Ishikawa (cell line): ENCODE data around the gene NOTCH3.

Experiments used
- CEBPB ChIP-seq: IDR thresholded peaks from 2 replicates; pipeline ENCODE4 v1.6.1; 2012
- EP300 ChIP-seq: IDR thresholded peaks from 2 replicates; pipeline ENCODE4 v1.6.1; 2012; ENCODE audit warnings: borderline replicate concordance
- FOXM1 ChIP-seq: IDR thresholded peaks from 2 replicates; pipeline ENCODE4 v1.6.1; 2012; ENCODE audit warnings: low read depth, borderline replicate concordance
- NFIC ChIP-seq: IDR thresholded peaks from 2 replicates; pipeline ENCODE4 v1.6.1; 2012
- RAD21 ChIP-seq: IDR thresholded peaks from 2 replicates; pipeline ENCODE4 v1.6.1; 2012; ENCODE audit warnings: low read depth
- TAF1 ChIP-seq: IDR thresholded peaks from 2 replicates; pipeline ENCODE4 v1.6.1; 2012; ENCODE audit warnings: low read depth, mild to moderate bottlenecking
- TCF12 ChIP-seq: IDR thresholded peaks from 2 replicates; pipeline ENCODE4 v1.6.1; 2012; ENCODE audit warnings: low read depth
- TEAD4 ChIP-seq: IDR thresholded peaks from 2 replicates; pipeline ENCODE4 v1.6.1; 2012
- YY1 ChIP-seq: IDR thresholded peaks from 2 replicates; pipeline ENCODE4 v1.6.1; 2012; ENCODE audit warnings: low read depth
- TF ChIP-seq, protein P1 (sequence below): IDR thresholded peaks from 2 replicates; pipeline ENCODE4 v1.6.1; 2012; ENCODE audit warnings: low read depth, mild to moderate bottlenecking
- TF ChIP-seq, protein P2 (sequence below): IDR thresholded peaks from 2 replicates; pipeline ENCODE4 v1.6.1; 2012

DNA sequence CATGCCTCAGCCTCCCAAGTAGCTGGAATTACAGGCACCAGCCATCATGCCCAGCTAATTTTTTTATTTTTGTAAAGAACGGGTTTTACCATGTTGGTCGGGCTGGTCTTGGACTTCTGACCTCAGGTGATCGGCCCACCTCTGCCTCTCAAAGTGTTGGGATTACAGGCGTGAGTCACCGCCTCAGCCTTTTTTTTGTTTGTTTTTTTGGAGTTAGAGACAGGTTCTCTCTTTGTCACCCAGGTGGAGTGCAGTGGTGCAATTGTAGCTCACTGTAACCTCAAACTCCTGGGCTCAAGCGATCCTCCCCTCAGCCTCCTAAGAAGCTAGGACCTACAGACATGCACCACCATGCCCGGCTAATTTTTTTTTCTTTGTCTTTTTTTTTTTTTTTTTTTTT is 15.6 kb upstream of the NOTCH3 start:
- TF ChIP-seq, protein P1, sequence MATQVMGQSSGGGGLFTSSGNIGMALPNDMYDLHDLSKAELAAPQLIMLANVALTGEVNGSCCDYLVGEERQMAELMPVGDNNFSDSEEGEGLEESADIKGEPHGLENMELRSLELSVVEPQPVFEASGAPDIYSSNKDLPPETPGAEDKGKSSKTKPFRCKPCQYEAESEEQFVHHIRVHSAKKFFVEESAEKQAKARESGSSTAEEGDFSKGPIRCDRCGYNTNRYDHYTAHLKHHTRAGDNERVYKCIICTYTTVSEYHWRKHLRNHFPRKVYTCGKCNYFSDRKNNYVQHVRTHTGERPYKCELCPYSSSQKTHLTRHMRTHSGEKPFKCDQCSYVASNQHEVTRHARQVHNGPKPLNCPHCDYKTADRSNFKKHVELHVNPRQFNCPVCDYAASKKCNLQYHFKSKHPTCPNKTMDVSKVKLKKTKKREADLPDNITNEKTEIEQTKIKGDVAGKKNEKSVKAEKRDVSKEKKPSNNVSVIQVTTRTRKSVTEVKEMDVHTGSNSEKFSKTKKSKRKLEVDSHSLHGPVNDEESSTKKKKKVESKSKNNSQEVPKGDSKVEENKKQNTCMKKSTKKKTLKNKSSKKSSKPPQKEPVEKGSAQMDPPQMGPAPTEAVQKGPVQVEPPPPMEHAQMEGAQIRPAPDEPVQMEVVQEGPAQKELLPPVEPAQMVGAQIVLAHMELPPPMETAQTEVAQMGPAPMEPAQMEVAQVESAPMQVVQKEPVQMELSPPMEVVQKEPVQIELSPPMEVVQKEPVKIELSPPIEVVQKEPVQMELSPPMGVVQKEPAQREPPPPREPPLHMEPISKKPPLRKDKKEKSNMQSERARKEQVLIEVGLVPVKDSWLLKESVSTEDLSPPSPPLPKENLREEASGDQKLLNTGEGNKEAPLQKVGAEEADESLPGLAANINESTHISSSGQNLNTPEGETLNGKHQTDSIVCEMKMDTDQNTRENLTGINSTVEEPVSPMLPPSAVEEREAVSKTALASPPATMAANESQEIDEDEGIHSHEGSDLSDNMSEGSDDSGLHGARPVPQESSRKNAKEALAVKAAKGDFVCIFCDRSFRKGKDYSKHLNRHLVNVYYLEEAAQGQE, result no peak
- no peak for TF ChIP-seq YY1
- no peak for TF ChIP-seq TCF12
- TF ChIP-seq EP300, result no peak
- TF ChIP-seq RAD21, result no peak
- TF ChIP-seq, protein P2, sequence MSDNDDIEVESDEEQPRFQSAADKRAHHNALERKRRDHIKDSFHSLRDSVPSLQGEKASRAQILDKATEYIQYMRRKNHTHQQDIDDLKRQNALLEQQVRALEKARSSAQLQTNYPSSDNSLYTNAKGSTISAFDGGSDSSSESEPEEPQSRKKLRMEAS, result no peak
- TF ChIP-seq FOXM1, result no peak
- no peak for TF ChIP-seq TAF1
- TF ChIP-seq CEBPB, result no peak
- TF ChIP-seq TEAD4, result no peak
- TF ChIP-seq NFIC, result no peak
